Rectal smooth muscle tissue (tissue), 1 donor: ENCODE measurements around the gene FSCN2.

ENCODE experiments used
- H3K27ac ChIP-seq: one replicate; pipeline ENCODE4 v1.7.0; 2013; ENCODE audit warnings: low read depth, low read length, inconsistent platforms
- H3K27me3 ChIP-seq: one replicate; pipeline ENCODE4 v1.7.0; 2013; ENCODE audit warnings: low read length; ENCODE audit not compliant: control insufficient read depth, insufficient read depth
- H3K36me3 ChIP-seq: one replicate; pipeline ENCODE4 v1.7.0; 2013; ENCODE audit warnings: low read length; ENCODE audit not compliant: control insufficient read depth, insufficient read depth
- H3K4me1 ChIP-seq: one replicate; pipeline ENCODE4 v1.7.0; 2013; ENCODE audit warnings: low read length; ENCODE audit not compliant: control insufficient read depth, insufficient read depth
- H3K4me3 ChIP-seq: one replicate; pipeline ENCODE4 v1.7.0; 2013; ENCODE audit warnings: low read length
- H3K9ac ChIP-seq: one replicate; pipeline ENCODE4 v1.7.0; 2013; ENCODE audit warnings: low read length

The FSCN2 gene

GRCh38 chr17:81493198-81494038 is 34.8 kb upstream of the FSCN2 start:
- Histone ChIP-seq H3K9ac (no peak overlapping the region), H3K27ac (no peak overlapping the region), H3K4me3 (no peak overlapping the region), H3K4me1 (no peaks in the 10 kb centered on the region), H3K27me3 (no peaks in the 10 kb centered on the region), H3K36me3 (no peaks in the 10 kb centered on the region)

DNA sequence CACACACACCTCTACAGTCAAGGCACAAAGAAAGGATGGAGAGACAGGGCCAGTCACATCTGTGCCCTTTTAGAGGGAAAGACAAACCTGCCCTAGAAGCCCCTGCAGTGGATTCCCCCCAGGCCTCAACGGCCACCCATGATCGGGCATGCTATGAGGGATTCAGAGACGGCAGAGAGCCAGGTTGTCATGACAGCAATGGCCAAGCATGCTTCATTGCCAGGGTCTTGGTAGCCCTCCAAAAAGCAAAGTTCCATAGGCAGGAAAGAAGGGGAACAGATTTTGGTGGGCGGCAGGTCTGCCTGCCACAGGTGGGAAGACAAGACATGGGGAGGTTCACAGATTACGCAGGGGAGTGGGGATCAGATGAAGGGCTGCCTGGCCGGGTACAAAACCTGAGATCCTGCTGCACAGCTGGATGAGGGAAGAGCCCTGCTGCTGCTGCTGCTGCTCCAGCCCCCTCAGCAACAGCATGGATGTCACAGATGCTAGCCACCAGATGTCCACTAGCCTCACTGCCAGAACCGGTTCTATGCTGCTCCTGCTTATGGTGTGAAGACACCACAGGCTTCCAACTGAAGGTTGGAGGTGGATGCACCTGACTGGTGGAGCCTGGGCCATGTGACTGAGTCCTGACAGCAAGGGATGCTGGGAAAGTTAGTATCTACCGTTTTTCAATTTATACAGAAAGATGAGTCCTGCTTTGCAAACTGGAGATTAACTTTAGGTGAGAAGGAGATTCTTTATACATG is 33.4 kb upstream of the FSCN2 start:
- Histone ChIP-seq H3K4me3 (no peak overlapping the region), H3K27ac (no peak overlapping the region), H3K4me1 (no peaks in the 10 kb centered on the region), H3K9ac (no peak overlapping the region), H3K27me3 (no peaks in the 10 kb centered on the region), H3K36me3 (no peaks in the 10 kb centered on the region)

DNA sequence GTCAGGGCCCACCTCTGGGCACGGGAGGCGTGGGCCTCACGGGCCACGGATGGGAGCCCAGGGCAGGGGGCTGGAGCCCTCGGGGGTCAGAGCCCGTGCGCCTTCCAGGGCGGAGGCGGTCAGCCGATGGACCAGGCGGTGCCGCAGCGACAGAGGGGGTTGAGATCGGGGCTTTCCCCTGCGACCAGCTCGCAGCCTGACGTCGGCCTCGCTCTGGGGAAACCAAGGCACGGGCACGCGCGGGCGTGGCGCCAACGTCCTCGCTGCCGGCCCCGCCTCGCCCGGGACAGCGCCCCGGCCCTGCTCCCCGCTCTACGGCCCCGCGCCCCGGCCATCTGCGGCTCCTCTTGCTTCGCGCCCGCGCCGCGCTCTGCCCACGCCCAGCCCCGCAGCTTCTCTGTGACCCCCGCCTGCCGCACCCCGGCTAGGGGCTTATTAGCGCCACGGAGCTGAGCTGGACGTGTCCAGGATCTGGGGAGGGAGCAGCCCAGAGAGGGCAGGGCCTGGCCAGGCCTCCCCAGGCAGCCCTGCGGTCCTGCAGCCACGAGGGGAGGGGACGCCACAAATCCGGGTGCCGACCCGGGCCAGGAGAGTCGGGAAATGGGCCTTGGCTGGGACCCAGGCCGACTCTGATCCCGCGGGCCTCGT is 29.1 kb upstream of the FSCN2 start:
- Histone ChIP-seq H3K9ac (no peak overlapping the region), H3K4me3 (no peak overlapping the region)

GRCh38 chr17:81499601-81499970 is 28.6 kb upstream of the FSCN2 start:
- Histone ChIP-seq H3K9ac (no peak overlapping the region), H3K4me1 (no peaks in the 10 kb centered on the region), H3K27ac (no peak overlapping the region), H3K36me3 (no peaks in the 10 kb centered on the region), H3K4me3 (no peak overlapping the region), H3K27me3 (no peaks in the 10 kb centered on the region)

More for the DNA sequence above, 29.1 kb upstream of the FSCN2 start:
- H3K27ac ChIP-seq: no peak overlapping the region
- H3K27me3 ChIP-seq: no peaks in the 10 kb centered on the region
- H3K36me3 ChIP-seq: no peaks in the 10 kb centered on the region
- no peaks in the 10 kb centered on the region for H3K4me1 ChIP-seq

DNA sequence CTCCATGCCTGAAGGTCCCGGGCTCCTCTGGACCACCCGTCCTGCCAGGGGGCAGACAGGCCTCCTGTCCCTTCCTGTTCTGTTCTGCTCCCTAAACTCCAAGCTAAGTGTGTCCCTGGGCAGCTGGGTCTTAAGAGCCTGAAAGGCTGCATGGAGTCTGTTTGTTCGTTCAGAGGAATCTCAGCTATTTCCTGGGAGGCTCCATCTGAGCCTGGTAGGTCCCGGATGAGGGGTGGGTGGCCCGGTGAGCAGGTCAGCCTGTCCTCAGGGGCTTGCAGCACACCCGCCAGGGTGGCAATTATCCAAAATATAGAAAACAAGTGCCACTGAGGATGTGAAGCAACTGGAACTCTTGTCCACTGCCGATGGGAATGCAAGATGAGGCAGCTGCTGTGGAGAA is 28.1 kb upstream of the FSCN2 start:
- no peaks in the 10 kb centered on the region for H3K36me3 ChIP-seq
- no peak overlapping the region for H3K27ac ChIP-seq
- no peaks in the 10 kb centered on the region for H3K4me1 ChIP-seq
- no peak overlapping the region for H3K9ac ChIP-seq
- no peaks in the 10 kb centered on the region for H3K27me3 ChIP-seq
- no peak overlapping the region for H3K4me3 ChIP-seq

DNA sequence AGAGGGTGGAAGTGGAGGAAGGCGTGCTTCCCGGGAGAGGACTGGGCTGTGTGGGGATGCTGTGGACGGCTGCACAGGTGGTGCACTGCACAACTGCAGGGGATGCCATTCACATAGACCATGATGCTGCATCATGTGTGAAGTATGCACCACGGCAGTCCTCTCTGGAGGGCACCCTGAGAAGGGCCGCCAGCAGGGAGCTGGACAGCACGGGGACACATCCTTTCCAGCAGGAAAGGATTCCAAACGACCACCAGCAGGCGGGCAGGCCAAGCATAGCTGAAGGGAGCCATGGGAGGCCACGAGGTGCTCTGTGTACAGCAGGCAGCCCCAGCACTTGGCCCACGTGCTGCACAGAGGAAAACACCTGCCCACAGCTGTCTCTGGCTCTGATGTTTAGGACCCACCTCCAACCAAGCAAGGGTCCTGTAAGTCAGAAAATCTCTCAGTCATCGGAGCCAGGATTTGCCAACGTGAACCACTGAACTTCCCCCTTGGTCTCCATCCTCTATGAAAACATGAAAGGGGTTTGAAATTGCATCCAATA is 25.6 kb upstream of the FSCN2 start:
- Histone ChIP-seq H3K4me1 (no peaks in the 10 kb centered on the region), H3K27ac (no peak overlapping the region), H3K4me3 (no peak overlapping the region), H3K36me3 (no peaks in the 10 kb centered on the region), H3K9ac (no peak overlapping the region), H3K27me3 (no peaks in the 10 kb centered on the region)

GRCh38 chr17:81503619-81504018 is 24.6 kb upstream of the FSCN2 start:
- Histone ChIP-seq H3K4me1 (peaks cover 1% of the 10 kb centered on the region), H3K27ac (no peak overlapping the region), H3K4me3 (no peak overlapping the region), H3K36me3 (peaks cover 1% of the 10 kb centered on the region), H3K27me3 (no peaks in the 10 kb centered on the region), H3K9ac (no peak overlapping the region)

DNA sequence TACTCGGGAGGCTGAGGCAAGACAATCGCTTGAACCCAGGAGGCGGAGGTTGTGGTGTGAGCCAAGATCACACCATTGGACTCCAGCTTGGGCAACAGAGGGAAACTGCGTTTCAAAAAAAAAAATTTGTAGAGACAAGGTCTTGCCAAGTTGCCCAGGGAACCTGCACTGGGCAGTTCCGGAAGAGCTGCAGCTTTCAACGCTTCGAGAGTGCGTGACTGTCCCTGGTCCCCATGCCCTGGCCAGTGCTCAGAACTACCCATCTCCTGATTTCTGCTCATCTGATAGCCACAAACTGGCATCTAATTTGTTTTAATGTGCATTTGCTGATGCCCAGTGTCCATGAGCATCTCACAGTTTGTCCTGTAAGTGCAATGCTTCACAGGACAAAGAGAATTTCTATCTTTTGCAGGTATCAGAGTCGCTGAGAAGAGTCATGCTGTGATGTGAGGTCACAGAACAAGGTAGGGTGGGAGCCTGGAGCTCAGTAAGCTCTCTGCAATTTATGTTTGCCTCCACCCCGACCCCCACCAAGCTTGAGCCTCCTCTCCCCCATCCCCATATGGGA is 19.5 kb upstream of the FSCN2 start:
- Histone ChIP-seq H3K4me1 (peaks cover 4% of the 10 kb centered on the region), H3K27ac (peak overlapping the region; percentile 61), H3K4me3 (peak overlapping the region; percentile 95), H3K36me3 (peaks cover 36% of the 10 kb centered on the region), H3K27me3 (no peaks in the 10 kb centered on the region), H3K9ac (peak overlapping the region; percentile 32)

DNA sequence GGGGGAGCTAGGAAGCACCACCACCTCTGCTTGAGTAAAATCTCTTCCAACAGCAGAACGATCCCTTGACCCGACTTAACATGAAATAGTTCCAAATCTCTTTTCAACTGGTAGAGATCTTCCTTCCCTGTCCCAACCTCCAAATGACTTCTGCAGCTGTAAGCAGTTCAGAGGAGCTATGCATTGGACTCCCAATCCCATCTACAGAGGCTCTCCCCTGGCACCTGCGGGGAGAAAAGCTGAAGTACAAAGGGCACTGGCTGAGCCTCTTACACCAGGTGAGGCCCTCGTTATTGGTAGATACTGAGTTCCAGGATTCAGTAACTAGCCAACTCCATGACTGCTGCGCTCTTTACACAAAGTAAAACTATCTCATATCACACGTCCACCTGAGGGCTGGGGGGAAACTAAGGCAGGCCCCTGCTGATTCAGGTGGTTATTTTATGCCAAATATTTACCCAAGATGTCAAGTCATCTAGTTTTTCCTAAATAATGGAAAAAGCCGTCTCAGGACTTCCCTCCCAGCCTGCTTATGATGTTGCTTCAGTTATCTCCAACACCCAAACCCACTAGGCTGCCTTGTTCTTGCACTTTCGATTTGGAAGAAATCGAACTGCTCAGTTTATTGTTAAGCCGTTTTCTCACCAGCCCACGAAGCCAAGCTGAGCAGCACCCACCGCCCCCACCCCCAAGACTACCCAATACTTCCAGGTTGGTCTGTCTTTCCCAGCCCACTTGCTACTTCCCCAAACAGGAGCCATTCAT is 18.8 kb upstream of the FSCN2 start:
- Histone ChIP-seq H3K4me1 (peaks cover 4% of the 10 kb centered on the region), H3K4me3 (peak overlapping the region; percentile 95), H3K27ac (peak overlapping the region; percentile 61), H3K27me3 (no peaks in the 10 kb centered on the region), H3K36me3 (peaks cover 36% of the 10 kb centered on the region), H3K9ac (peak overlapping the region; percentile 33)

DNA sequence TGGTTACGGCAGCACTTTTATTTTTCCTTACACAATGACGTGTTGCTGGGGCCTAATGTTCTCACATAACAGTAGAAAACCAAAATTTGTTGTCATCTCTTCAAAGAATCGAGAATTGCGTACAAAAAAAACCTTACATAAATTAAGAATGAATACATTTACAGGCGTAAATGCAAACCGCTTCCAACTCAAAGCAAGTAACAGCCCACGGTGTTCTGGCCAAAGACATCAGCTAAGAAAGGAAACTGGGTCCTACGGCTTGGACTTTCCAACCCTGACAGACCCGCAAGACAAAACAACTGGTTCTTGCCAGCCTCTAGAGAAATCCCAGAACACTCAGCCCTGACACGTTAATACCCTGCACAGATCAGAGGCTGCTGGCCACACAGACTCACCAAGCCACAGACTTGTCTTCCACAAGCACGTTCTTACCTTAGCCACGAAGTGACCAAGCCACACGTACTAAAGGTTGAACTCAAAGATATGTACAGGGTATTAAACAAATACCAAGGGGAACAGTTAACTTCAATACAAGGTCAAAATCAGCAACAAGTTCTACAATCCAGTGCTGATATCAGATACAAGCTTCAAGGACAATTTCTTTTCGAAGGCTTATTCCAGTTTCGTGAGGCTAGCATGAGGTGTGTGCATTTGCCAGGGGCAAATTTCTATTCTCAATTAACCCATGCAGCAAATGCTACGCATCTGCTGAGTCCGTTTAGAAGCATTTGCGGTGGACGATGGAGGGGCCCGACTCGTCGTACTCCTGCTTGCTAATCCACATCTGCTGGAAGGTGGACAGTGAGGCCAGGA is 18.0 kb upstream of the FSCN2 start:
- peaks cover 36% of the 10 kb centered on the region for H3K36me3 ChIP-seq
- peak overlapping the region; percentile 96 for H3K9ac ChIP-seq
- peak overlapping the region; percentile 95 for H3K4me3 ChIP-seq
- peak overlapping the region; percentile 95 for H3K27ac ChIP-seq
- peaks cover 4% of the 10 kb centered on the region for H3K4me1 ChIP-seq
- no peaks in the 10 kb centered on the region for H3K27me3 ChIP-seq
